ENCODE results near the gene CEMIP.

GRCh38 chr15:80820092-80820491 is 40.9 kb downstream of the CEMIP start:
- TF ChIP-seq CTCF (conservative IDR thresholded peaks at IDR 0.05) (no peak), EZH2 (IDR thresholded peaks at IDR 0.05; ENCODE audit: low read depth) (no peak)
